ENCODE measurements around the gene PKIG.

DNA sequence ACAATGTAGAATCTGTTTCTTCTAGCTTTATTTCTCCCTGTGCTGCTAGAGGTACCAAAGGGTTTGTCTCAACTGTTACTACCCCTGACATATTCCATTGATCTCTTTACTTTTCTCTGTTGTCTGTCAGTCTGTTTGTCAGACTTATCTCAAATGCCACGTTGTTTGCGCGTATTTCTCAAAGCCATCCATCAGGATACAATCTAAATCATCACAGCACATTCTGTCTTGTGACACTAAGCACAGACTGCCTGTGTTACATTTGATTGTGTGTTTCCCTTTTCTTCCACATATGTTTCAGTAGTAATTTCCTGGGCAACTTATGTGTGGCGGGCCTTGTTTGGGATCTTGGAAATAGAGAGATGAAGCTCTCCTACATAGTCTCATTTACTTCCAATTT is 30.3 kb upstream of the PKIG start:
- no peak for TF ChIP-seq CTCF (conservative IDR thresholded peaks at IDR 0.05; ENCODE audit: low read length)
- no peak for TF ChIP-seq EZH2phosphoT487 (IDR thresholded peaks at IDR 0.05; ENCODE audit: borderline replicate concordance)

Measured in Loucy (cell line).